B cell (primary cell): ENCODE measurements around the gene PKIG. TPM values are rescaled to one million over a fixed set of nuclear protein-coding genes. Genes with fewer than 3 reads are reported as not detected.

Experiments used
- ATAC-seq: fragments of 200-7000 bp; cut with Tn5 transposase; one replicate; pipeline ENCODE4 v1.10.0; 2021; ENCODE audit warnings: low read depth, mild to moderate bottlenecking, moderate number of reproducible peaks, moderate library complexity
- CTCF ChIA-PET: fragments of 350-600 bp; sonication (Branson Sonifier 250); formaldehyde crosslinking; loops from one replicate; lab custom pipeline; 2021; ENCODE audit warnings: antibody characterized with exemption, inconsistent platforms; lab: Charles Lee
- POLR2A ChIA-PET: fragments of 350-600 bp; sonication (Branson Sonifier 250); formaldehyde crosslinking; loops from one replicate; lab custom pipeline; 2021; ENCODE audit warnings: antibody characterized with exemption; lab: Charles Lee
- DNase-seq: peaks from one replicate; pipeline ENCODE4 v3.0.0; 2013
- H2AFZ ChIP-seq: 2 replicates; pipeline ENCODE4 v1.6.1; 2012; ENCODE audit warnings: mild to moderate bottlenecking, low read depth, low read length; ENCODE audit not compliant: insufficient read depth, poor library complexity, severe bottlenecking
- H3K27ac ChIP-seq, 2 donors: 1 replicate in 1 of 2; 2 replicates in 1 of 2; pipeline ENCODE4 v1.5.1; 2012 to 2013; ENCODE audit warnings: low read length in 2 of 2, mild to moderate bottlenecking in 2 of 2, moderate library complexity in 1 of 2
- H3K27me3 ChIP-seq, 4 experiments: fragments of 200-600 bp in 1 of 4; sonication (generic) in 1 of 4; replicated peaks in 1 of 4; 1 replicate in 2 of 4; 2 replicates in 2 of 4; pipeline versions ENCODE4 v1.6.1 to v1.7.0; 2013 to 2016; ENCODE audit warnings: low read length in 3 of 4, mild to moderate bottlenecking in 2 of 4, mixed read lengths in 1 of 4, moderate library complexity in 1 of 4; ENCODE audit not compliant: insufficient read depth in 4 of 4, control insufficient read depth in 3 of 4; ENCODE audit errors: control extremely low read depth in 1 of 4
- H3K36me3 ChIP-seq, 2 experiments: replicated peaks in 1 of 2; 1 replicate in 1 of 2; 2 replicates in 1 of 2; pipeline versions ENCODE4 v1.6.1 to v1.7.1; 2013; ENCODE audit warnings: low read length in 1 of 2; ENCODE audit not compliant: insufficient read depth in 2 of 2, control insufficient read depth in 1 of 2; ENCODE audit errors: control extremely low read depth in 1 of 2, extremely low read depth in 1 of 2
- H3K4me1 ChIP-seq, 2 donors: fragments of 200-600 bp in 1 of 2; sonication (generic) in 1 of 2; 1 replicate in 1 of 2; 2 replicates in 1 of 2; pipeline versions ENCODE4 v1.5.1 to v1.6.1; 2013 to 2017; ENCODE audit warnings: low read length in 2 of 2; ENCODE audit not compliant: control insufficient read depth in 2 of 2, insufficient read depth in 2 of 2
- H3K4me2 ChIP-seq: replicated peaks from 2 replicates; pipeline ENCODE3; 2012; ENCODE audit warnings: mild to moderate bottlenecking, low read depth, low read length; ENCODE audit not compliant: poor library complexity, severe bottlenecking
- H3K4me3 ChIP-seq, 5 experiments: fragments of 200-600 bp in 1 of 5; sonication (generic) in 1 of 5; 1 replicate in 3 of 5; 2 replicates in 2 of 5; pipeline versions ENCODE4 v1.5.1 to v1.7.0; 2011 to 2016; ENCODE audit warnings: low read length in 4 of 5, mild to moderate bottlenecking in 4 of 5, low read depth in 2 of 5, control low read depth in 1 of 5, moderate library complexity in 1 of 5; ENCODE audit not compliant: insufficient read depth in 1 of 5; ENCODE audit errors: control extremely low read depth in 1 of 5, extremely low read depth in 1 of 5
- H3K79me2 ChIP-seq: fragments of 200-600 bp; sonication (generic); one replicate; pipeline ENCODE4 v1.6.0; 2016; ENCODE audit warnings: low read length; ENCODE audit not compliant: control insufficient read depth, insufficient read depth
- H3K9ac ChIP-seq: fragments of 200-600 bp; sonication (generic); 2 replicates; pipeline ENCODE4 v1.6.1; 2017; ENCODE audit warnings: mild to moderate bottlenecking, low read length, moderate library complexity
- H3K9me3 ChIP-seq, 3 donors: one replicate each; pipeline versions ENCODE4 v1.6.1 to v1.7.1; 2013; ENCODE audit warnings: low read length in 2 of 3; ENCODE audit not compliant: control insufficient read depth in 2 of 3, insufficient read depth in 1 of 3; ENCODE audit errors: control extremely low read depth in 1 of 3
- H4K20me1 ChIP-seq: 2 replicates; pipeline ENCODE4 v1.6.0; 2012; ENCODE audit warnings: mild to moderate bottlenecking, low read length; ENCODE audit not compliant: insufficient read depth, control insufficient read depth, poor library complexity, severe bottlenecking
- H3K27ac Mint-ChIP-seq: one replicate; pipeline ENCODE4 v1.8.0; 2021; ENCODE audit warnings: mixed read lengths
- H3K27me3 Mint-ChIP-seq: one replicate; pipeline ENCODE4 v1.8.0; 2021; ENCODE audit warnings: mixed read lengths
- H3K4me1 Mint-ChIP-seq: one replicate; pipeline ENCODE4 v1.8.0; 2021; ENCODE audit warnings: mixed read lengths
- H3K4me3 Mint-ChIP-seq: one replicate; pipeline ENCODE4 v1.8.0; 2021; ENCODE audit warnings: mixed read lengths
- H3K9me3 Mint-ChIP-seq: one replicate; pipeline ENCODE4 v1.8.0; 2022; ENCODE audit warnings: mixed read lengths; ENCODE audit not compliant: insufficient read depth
- CTCF ChIP-seq: fragments of 200-600 bp; IDR thresholded peaks from one replicate; pipeline ENCODE4 v1.8.0; 2022; ENCODE audit warnings: antibody characterized with exemption, mild to moderate bottlenecking
- EZH2 ChIP-seq: IDR thresholded peaks from 2 replicates; pipeline ENCODE4 v1.6.1; 2012; ENCODE audit warnings: borderline replicate concordance, low read depth, mild to moderate bottlenecking, moderate library complexity, low read length; ENCODE audit not compliant: insufficient read depth, poor library complexity, severe bottlenecking
- WGBS: methylation state at CpG from one replicate; pipeline ENCODE4 v1.1.5; 2013; ENCODE audit warnings: missing lambda C conversion rate; ENCODE audit not compliant: insufficient coverage; 5-methylcytosine and 5-hydroxymethylcytosine counted together
- intact Hi-C: fragments of 100-400 bp; cut with micrococcal nuclease; formaldehyde crosslinking; loops from one replicate; pipeline ENCODE4 v1.10.0; 2022
- polyA plus RNA-seq: library from polyadenylated mRNA; depleted of rRNA; stranded (reverse); fragments of >200 nt; gene quantifications from 2 replicates; pipeline ENCODE4 v1.2.3, GENCODE V29; 2012
- total RNA-seq, 2 donors: library from RNA; stranded (reverse); fragments of 120-200 nt in 1 of 2; gene quantifications; 1 replicate in 1 of 2; 2 replicates in 1 of 2; pipeline versions ENCODE4 v1.2.3 to v1.2.4, GENCODE V29; 2013 to 2022

PKIG gene
- total and polyA plus RNA-seq, 2 donors (not counting 1 experiment from before 2014, with no cell fraction given) = 128 to 168 TPM

DNA sequence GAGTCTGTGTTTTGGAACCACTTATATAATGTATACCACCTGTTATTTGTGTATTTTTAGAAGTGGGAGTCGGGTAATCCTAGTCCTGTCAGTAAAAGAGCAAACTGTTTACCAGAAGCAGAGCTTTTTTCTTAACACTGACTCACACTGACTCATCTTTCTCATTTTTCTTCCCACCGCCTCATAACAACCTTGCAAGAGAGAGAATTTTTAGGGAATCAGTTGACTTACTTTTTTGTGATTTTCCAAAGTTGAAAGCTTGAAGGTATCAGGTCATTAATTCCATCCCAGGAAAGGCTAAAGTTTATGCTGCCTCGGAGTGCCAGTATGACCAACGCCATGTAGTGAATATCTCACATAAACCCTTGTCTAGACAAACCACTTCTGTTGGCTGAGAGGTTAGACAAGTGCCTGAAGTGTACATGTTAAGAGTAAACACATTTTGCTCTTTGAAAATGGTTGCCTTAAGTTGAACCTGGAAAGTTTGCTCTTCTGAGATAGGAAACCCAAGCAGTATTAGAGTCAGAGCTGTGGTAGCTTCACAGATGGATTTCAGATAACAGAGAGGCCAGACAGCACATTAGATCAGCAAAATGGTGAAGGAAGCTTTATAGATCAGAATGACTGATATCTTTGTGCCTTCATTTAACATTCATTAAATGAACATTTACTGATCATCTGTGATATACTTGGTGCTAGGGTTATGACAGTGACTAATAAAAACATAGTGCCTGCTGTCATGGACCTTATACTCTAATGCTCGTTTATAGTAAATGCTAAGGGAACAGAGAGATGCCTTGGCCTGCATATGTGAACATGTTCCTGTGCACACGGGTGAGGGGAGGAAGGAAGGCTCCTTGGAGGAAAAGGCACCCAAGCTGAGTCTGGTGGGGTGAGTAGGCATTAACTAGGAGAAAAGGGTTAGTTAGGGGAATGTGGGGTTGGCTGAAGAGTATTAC lies 29.1 kb upstream of the PKIG start:
- no peak for DNase-seq
- no peak overlapping the region for H3K4me2 ChIP-seq
- no peaks in the 10 kb centered on the region for H3K27me3 Mint-ChIP-seq

More for the DNA sequence above, 29.1 kb upstream of the PKIG start:
- Histone ChIP-seq H3K9me3 (no peaks in the 10 kb centered on the region), H3K36me3 (no peaks in the 10 kb centered on the region), H3K27me3 (no peaks in the 10 kb centered on the region), H3K4me3 (no peak overlapping the region), H3K9ac (no peak overlapping the region), H2AFZ (no peak overlapping the region), H3K79me2 (no peaks in the 10 kb centered on the region), H4K20me1 (no peaks in the 10 kb centered on the region), H3K4me1 (no peaks in the 10 kb centered on the region), H3K27ac (no peak overlapping the region)
- H3K4me3 Mint-ChIP-seq = no peak overlapping the region
- no peaks in the 10 kb centered on the region for H3K4me1 Mint-ChIP-seq
- 64% methylated on average over 2 of the region's 6 CpGs for WGBS
- ATAC-seq = no peak
- intact Hi-C loops = no loop called here
- no peak overlapping the region for H3K27ac Mint-ChIP-seq
- ChIA-PET CTCF (interaction anchor here (0.8 kb wide), 1 partner anchor 57 kb away, joined by 3 read pairs; no protein-coding TSS in a partner anchor), POLR2A (no interaction called here)
- TF ChIP-seq EZH2 = no peak
- no peak for TF ChIP-seq CTCF
- H3K9me3 Mint-ChIP-seq = no peaks in the 10 kb centered on the region
